Effector memory CD4-positive, alpha-beta T cell (primary cell): ENCODE measurements around the gene FARSB.

Experiments used
- DNase-seq, 3 donors: peaks; one replicate each; pipeline ENCODE4 v3.0.0-alpha.2; 2020
- H3K27ac ChIP-seq: 2 replicates; pipeline ENCODE4 v1.7.0; 2013; ENCODE audit warnings: mild to moderate bottlenecking, low read length, moderate library complexity; ENCODE audit not compliant: insufficient read depth, poor library complexity, severe bottlenecking
- H3K27me3 ChIP-seq: replicated peaks from 2 replicates; pipeline ENCODE4 v1.7.0; 2013; ENCODE audit warnings: mild to moderate bottlenecking, low read length; ENCODE audit not compliant: insufficient read depth, control insufficient read depth, poor library complexity, severe bottlenecking
- H3K36me3 ChIP-seq: 2 replicates; pipeline ENCODE4 v1.7.0; 2013; ENCODE audit warnings: mild to moderate bottlenecking, low read length, moderate library complexity; ENCODE audit not compliant: control insufficient read depth, insufficient read depth
- H3K4me1 ChIP-seq: 2 replicates; pipeline ENCODE4 v1.7.0; 2013; ENCODE audit warnings: low read length, mild to moderate bottlenecking; ENCODE audit not compliant: control insufficient read depth, insufficient read depth, poor library complexity, severe bottlenecking
- H3K4me3 ChIP-seq: 2 replicates; pipeline ENCODE4 v1.7.0; 2013; ENCODE audit warnings: low read length, low read depth, mild to moderate bottlenecking; ENCODE audit not compliant: insufficient read depth, poor library complexity, severe bottlenecking
- H3K9me3 ChIP-seq: 2 replicates; pipeline ENCODE4 v1.7.0; 2013; ENCODE audit warnings: mild to moderate bottlenecking, low read length, moderate library complexity; ENCODE audit not compliant: control insufficient read depth

The FARSB gene

GRCh38 chr2:222544661-222545060 is 111.2 kb downstream of the FARSB start:
- Histone ChIP-seq H3K9me3 (no peaks in the 10 kb centered on the region), H3K36me3 (no peaks in the 10 kb centered on the region), H3K4me3 (no peak overlapping the region), H3K27ac (no peak overlapping the region), H3K27me3 (no peaks in the 10 kb centered on the region), H3K4me1 (no peaks in the 10 kb centered on the region)
- no peak for DNase-seq

DNA sequence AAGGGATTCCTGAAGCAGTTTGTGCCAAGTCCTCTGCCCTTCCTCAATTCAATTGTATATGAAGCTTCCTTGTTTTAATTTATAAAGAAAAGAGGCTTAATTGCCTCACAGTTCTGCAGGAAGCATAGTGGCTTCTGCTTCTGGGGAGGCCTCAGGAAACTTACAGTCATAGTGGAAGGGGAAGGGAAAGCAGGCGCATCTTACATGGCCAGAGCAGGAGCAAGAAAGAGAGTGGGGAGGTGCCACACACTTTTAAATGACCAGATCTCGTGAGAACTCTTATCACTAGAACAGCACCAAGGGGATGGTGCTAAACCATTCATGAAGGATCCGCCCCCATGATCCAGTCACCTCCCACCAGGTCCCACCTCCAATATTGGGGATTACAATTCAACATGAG is 117.4 kb downstream of the FARSB start:
- no peaks in the 10 kb centered on the region for H3K36me3 ChIP-seq
- H3K27me3 ChIP-seq = no peaks in the 10 kb centered on the region
- no peak overlapping the region for H3K4me3 ChIP-seq
- no peak for DNase-seq
- H3K9me3 ChIP-seq = no peaks in the 10 kb centered on the region
- no peak overlapping the region for H3K27ac ChIP-seq
- no peaks in the 10 kb centered on the region for H3K4me1 ChIP-seq

- no peaks in the 10 kb centered on the region for H3K27me3 ChIP-seq
- H3K4me3 ChIP-seq = no peak overlapping the region
- H3K4me1 ChIP-seq = no peaks in the 10 kb centered on the region
- no peaks in the 10 kb centered on the region for H3K9me3 ChIP-seq
- DNase-seq = no peak
- no peak overlapping the region for H3K27ac ChIP-seq
- H3K36me3 ChIP-seq = no peaks in the 10 kb centered on the region
These were observed 120.4 kb downstream of the FARSB start for GRCh38 chr2:222535477-222535876.

DNA sequence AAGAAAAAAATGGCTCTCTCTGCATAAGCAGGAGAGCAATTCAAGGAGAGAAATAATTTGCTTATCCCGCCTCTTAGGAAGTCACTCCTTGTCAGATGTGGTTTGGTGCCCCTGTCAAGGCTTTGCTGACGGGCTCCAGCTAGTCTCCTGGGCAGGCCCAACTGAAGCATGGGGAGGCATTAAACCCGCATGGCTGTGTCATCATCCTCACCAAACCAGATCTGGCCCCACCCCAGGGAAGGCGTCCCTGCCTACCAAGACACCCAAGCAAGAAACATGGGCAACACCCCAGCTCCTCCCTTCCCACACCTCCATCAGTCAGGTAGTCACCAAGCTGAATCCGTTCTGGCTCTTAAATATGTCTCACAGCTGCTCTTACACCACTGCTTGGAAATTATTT is 123.6 kb downstream of the FARSB start:
- DNase-seq = no peak
- no peak overlapping the region for H3K27ac ChIP-seq

GRCh38 chr2:222526480-222527277 is 129.2 kb downstream of the FARSB start:
- H3K4me3 ChIP-seq = no peak overlapping the region
- no peaks in the 10 kb centered on the region for H3K4me1 ChIP-seq
- DNase-seq = no peak
- no peak overlapping the region for H3K27ac ChIP-seq
- peaks cover 7% of the 10 kb centered on the region for H3K36me3 ChIP-seq
- no peaks in the 10 kb centered on the region for H3K27me3 ChIP-seq
- H3K9me3 ChIP-seq = no peaks in the 10 kb centered on the region

More for the DNA sequence above, 123.6 kb downstream of the FARSB start:
- Histone ChIP-seq H3K27me3 (no peaks in the 10 kb centered on the region), H3K36me3 (no peaks in the 10 kb centered on the region), H3K4me1 (no peaks in the 10 kb centered on the region), H3K9me3 (no peaks in the 10 kb centered on the region), H3K4me3 (no peak overlapping the region)

- H3K27me3 ChIP-seq = no peaks in the 10 kb centered on the region
- H3K36me3 ChIP-seq = peaks cover 7% of the 10 kb centered on the region
These were observed 130.1 kb downstream of the FARSB start for GRCh38 chr2:222525811-222526210.

DNA sequence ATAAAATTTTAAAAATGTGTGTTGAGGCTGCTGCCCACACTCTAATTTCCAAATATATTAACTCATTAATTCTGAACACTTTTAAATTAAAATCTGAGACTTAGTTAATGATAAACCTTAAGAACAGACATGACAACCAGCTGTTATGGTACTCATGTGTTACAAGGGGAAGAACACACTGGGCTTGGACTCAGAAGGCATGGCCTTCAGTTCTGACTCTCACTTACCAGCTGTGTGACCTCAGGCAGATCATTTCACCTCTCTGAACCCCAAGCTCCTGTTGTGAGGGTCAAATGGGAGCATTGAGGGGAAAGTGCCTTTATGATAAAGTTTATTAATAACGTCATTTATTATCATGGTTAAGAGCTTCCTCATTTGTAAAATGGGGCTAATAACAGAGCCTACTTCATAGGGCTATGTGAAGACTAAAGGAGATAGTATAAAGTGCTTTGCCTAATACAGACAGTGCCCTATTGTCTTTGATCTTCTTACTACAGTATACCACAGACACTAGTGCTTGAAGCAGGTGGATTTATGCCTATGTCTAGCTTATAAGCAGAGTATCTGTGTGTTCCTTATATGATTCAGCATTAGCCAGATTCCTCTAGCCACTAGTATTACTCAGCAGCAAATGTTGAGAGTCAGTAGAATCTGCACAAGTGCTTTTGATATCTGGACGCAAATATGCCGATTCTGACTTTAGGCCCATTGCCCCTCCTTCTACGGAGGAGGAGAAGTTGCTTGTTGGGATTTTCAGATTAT is 131.9 kb downstream of the FARSB start:
- Histone ChIP-seq H3K9me3 (no peaks in the 10 kb centered on the region), H3K4me1 (no peaks in the 10 kb centered on the region), H3K27ac (no peak overlapping the region), H3K4me3 (no peak overlapping the region), H3K36me3 (peaks cover 7% of the 10 kb centered on the region), H3K27me3 (no peaks in the 10 kb centered on the region)
- DNase-seq = no peak

More at GRCh38 chr2:222525811-222526210, 130.1 kb downstream of the FARSB start:
- H3K4me1 ChIP-seq = no peaks in the 10 kb centered on the region
- no peak overlapping the region for H3K27ac ChIP-seq
- DNase-seq = no peak
- H3K9me3 ChIP-seq = no peaks in the 10 kb centered on the region
- no peak overlapping the region for H3K4me3 ChIP-seq

GRCh38 chr2:222522082-222522481 is 133.8 kb downstream of the FARSB start:
- Histone ChIP-seq H3K27me3 (no peaks in the 10 kb centered on the region), H3K36me3 (peaks cover 7% of the 10 kb centered on the region), H3K4me1 (no peaks in the 10 kb centered on the region), H3K27ac (no peak overlapping the region), H3K9me3 (no peaks in the 10 kb centered on the region), H3K4me3 (no peak overlapping the region)
- no peak for DNase-seq

DNA sequence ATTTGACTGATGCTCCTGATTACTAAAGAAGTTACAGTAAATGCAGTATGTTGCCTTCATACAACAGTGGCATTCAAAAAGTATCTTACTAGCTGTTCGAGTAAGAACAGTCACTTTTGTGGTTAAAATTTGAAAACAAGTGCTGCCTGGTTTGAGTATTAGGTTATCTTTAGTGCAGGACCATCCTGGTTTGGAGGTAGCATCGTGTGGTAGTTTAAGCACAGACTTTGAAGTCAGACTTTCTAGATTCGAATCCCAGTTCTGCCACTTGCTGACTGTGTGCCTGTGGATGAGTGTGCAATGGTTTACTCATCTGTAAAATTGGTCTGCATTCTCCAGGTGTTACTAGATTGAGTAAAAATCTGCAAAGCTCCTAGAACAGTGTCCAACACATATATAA is 134.8 kb downstream of the FARSB start:
- H3K9me3 ChIP-seq = no peaks in the 10 kb centered on the region
- no peaks in the 10 kb centered on the region for H3K27me3 ChIP-seq
- H3K36me3 ChIP-seq = peaks cover 5% of the 10 kb centered on the region
- H3K27ac ChIP-seq = no peak overlapping the region
- no peak for DNase-seq
- H3K4me1 ChIP-seq = no peaks in the 10 kb centered on the region
- no peak overlapping the region for H3K4me3 ChIP-seq
